SIG-M5 (cell line): Measurements from ENCODE around the gene PEX19.
"Not testable (repeated sequence)": the region's sequence is repeated elsewhere in the genome, so short reads cannot be mapped to it uniquely, and the experiment has no call there.

Experiments
- DNase-seq: peaks from one replicate; lab custom pipeline; 2025; lab: John Stamatoyannopoulos, UW

PEX19 gene

GRCh38 chr1:160284782-160285344 lies at the start of gene PEX19:
PEX19 (minus strand) TSS chr1:160285133; CDS start chr1:160285124, 9 bp downstream.
- peak; percentile 61 for DNase-seq

GRCh38 chr1:160332516-160332915 lies 47.6 kb upstream of the PEX19 start:
- no peak for DNase-seq

- no peak for DNase-seq
Measured at GRCh38 chr1:160330119-160330518, 45.2 kb upstream of the PEX19 start.

GRCh38 chr1:160328184-160328583 lies 43.3 kb upstream of the PEX19 start:
- DNase-seq: no peak

GRCh38 chr1:160326418-160326817 lies 41.5 kb upstream of the PEX19 start:
- DNase-seq: no peak

GRCh38 chr1:160325252-160325651 lies 40.3 kb upstream of the PEX19 start:
- DNase-seq: no peak

GRCh38 chr1:160322831-160323230 lies 37.9 kb upstream of the PEX19 start:
- no peak for DNase-seq

- DNase-seq: no peak
Measured at GRCh38 chr1:160315359-160315758, 30.4 kb upstream of the PEX19 start.

- DNase-seq: no peak
Measured at GRCh38 chr1:160309571-160309970, 24.6 kb upstream of the PEX19 start.

- no peak for DNase-seq
Measured at GRCh38 chr1:160309185-160309557, 24.2 kb upstream of the PEX19 start.

GRCh38 chr1:160308451-160309184 lies 23.7 kb upstream of the PEX19 start:
- no peak for DNase-seq

- DNase-seq: no peak
Measured at GRCh38 chr1:160307118-160307791, 22.3 kb upstream of the PEX19 start.

- no peak for DNase-seq
Measured at GRCh38 chr1:160300173-160300572, 15.2 kb upstream of the PEX19 start.

- no peak for DNase-seq
Measured at GRCh38 chr1:160296036-160296435, 11.1 kb upstream of the PEX19 start.

- no peak for DNase-seq
Measured at GRCh38 chr1:160293020-160293968, 8.4 kb upstream of the PEX19 start.

- peak; percentile 21 for DNase-seq
Measured at GRCh38 chr1:160291248-160292220, 6.6 kb upstream of the PEX19 start.

- DNase-seq: not testable (repeated sequence)
Measured at GRCh38 chr1:160287769-160288168, 2.8 kb upstream of the PEX19 start.

GRCh38 chr1:160285506-160285905 lies 573 bp upstream of the PEX19 start:
- no peak for DNase-seq

GRCh38 chr1:160284220-160284781 lies 632 bp downstream of the PEX19 start:
- no peak for DNase-seq

- no peak for DNase-seq
Measured at GRCh38 chr1:160282807-160283206, 2.1 kb downstream of the PEX19 start.

GRCh38 chr1:160277987-160278386 lies 6.9 kb downstream of the PEX19 start:
- DNase-seq: no peak
